Measurements from ENCODE around the gene PKP1. TPM values are rescaled to one million over a fixed set of nuclear protein-coding genes. Genes with fewer than 3 reads are reported as not detected.

Gene PKP1
- polyA plus RNA-seq, 1 donor (not counting 4 experiments of a cell fraction or from before 2014, with no cell fraction given), result 169 TPM

- TF ChIP-seq EZH2 (IDR thresholded peaks at IDR 0.05; ENCODE audit: low read length) (no peak), CTCF (optimal IDR thresholded peaks at IDR 0.05 in 1 of 3, IDR thresholded peaks at IDR 0.05 in 1 of 3, conservative IDR thresholded peaks at IDR 0.05 in 1 of 3; ENCODE audit: extremely low read depth in 1 of 3, insufficient read depth in 2 of 3, low read length in 3 of 3) (no peak)
- no peaks in the 10 kb centered on the region for H3K27me3 ChIP-seq (ENCODE audit: control insufficient read depth, extremely low read depth, insufficient read depth, low read length)
- H3K27ac ChIP-seq (ENCODE audit: control insufficient read depth, insufficient read depth, low read length), result peak overlapping the region; percentile 91
- peak overlapping the region; percentile 73 for H3K9ac ChIP-seq (ENCODE audit: control insufficient read depth, extremely low read depth, insufficient read depth, low read length)
- no peaks in the 10 kb centered on the region for H4K20me1 ChIP-seq (ENCODE audit: control insufficient read depth, extremely low read depth, insufficient read depth, low read length)
- H3K79me2 ChIP-seq (ENCODE audit: control insufficient read depth, insufficient read depth, low read length), result peaks cover 59% of the 10 kb centered on the region
- H3K4me2 ChIP-seq (ENCODE audit: control insufficient read depth, extremely low read depth, insufficient read depth, low read depth, low read length), result peak overlapping the region; percentile 52
- peaks cover 34 to 48% of the 10 kb centered on the region in 2 experiments for H3K36me3 ChIP-seq (ENCODE audit: control insufficient read depth in 2 of 2, extremely low read depth in 1 of 2, insufficient read depth in 2 of 2, low read length in 2 of 2)
- dilution Hi-C loops (cut with MboI; ENCODE audit: extremely low pct_ligation_motif_present, low sequenced_read_pairs), result loop anchor here (10.0 kb wide), 1 partner anchor 75 kb away; no protein-coding TSS in a partner anchor
- H3K9me1 ChIP-seq (ENCODE audit: control insufficient read depth, extremely low read depth, insufficient read depth, low read length), result no peaks in the 10 kb centered on the region
- H2AFZ ChIP-seq (ENCODE audit: control insufficient read depth, low read length), result no peak overlapping the region
- H3K4me3 ChIP-seq (ENCODE audit: control insufficient read depth in 2 of 3, extremely low read depth in 1 of 3, insufficient read depth in 2 of 3, low read depth in 1 of 3, low read length in 3 of 3), result no peak overlapping the region
- DNase-seq (ENCODE audit: low read depth, low spot score) (no peak), FAIRE-seq (peak; percentile 90)
- H3K9me3 ChIP-seq (ENCODE audit: control insufficient read depth, low read depth, low read length), result no peaks in the 10 kb centered on the region
- peaks cover 88% of the 10 kb centered on the region for H3K4me1 ChIP-seq (ENCODE audit: control insufficient read depth, extremely low read depth, insufficient read depth, low read length)
Observed at GRCh38 chr1:201299968-201300367, 16.7 kb downstream of the PKP1 start.

- Histone ChIP-seq H3K79me2 (ENCODE audit: control insufficient read depth, insufficient read depth, low read length) (peaks cover 65% of the 10 kb centered on the region), H3K27ac (ENCODE audit: control insufficient read depth, insufficient read depth, low read length) (peak overlapping the region; percentile 91), H3K27me3 (ENCODE audit: control insufficient read depth, extremely low read depth, insufficient read depth, low read length) (no peaks in the 10 kb centered on the region), H3K9ac (ENCODE audit: control insufficient read depth, extremely low read depth, insufficient read depth, low read length) (peak overlapping the region; percentile 73), H2AFZ (ENCODE audit: control insufficient read depth, low read length) (no peak overlapping the region), H4K20me1 (ENCODE audit: control insufficient read depth, extremely low read depth, insufficient read depth, low read length) (no peaks in the 10 kb centered on the region), H3K4me1 (ENCODE audit: control insufficient read depth, extremely low read depth, insufficient read depth, low read length) (peaks cover 87% of the 10 kb centered on the region), H3K9me1 (ENCODE audit: control insufficient read depth, extremely low read depth, insufficient read depth, low read length) (no peaks in the 10 kb centered on the region), H3K36me3 (ENCODE audit: control insufficient read depth in 2 of 2, extremely low read depth in 1 of 2, insufficient read depth in 2 of 2, low read length in 2 of 2) (peaks cover 32 to 49% of the 10 kb centered on the region in 2 experiments), H3K9me3 (ENCODE audit: control insufficient read depth, low read depth, low read length) (no peaks in the 10 kb centered on the region), H3K4me2 (ENCODE audit: control insufficient read depth, extremely low read depth, insufficient read depth, low read depth, low read length) (peak overlapping the region; percentile 52), H3K4me3 (ENCODE audit: control insufficient read depth in 2 of 3, extremely low read depth in 1 of 3, insufficient read depth in 2 of 3, low read depth in 1 of 3, low read length in 3 of 3) (no peak overlapping the region)
- dilution Hi-C loops (cut with MboI; ENCODE audit: extremely low pct_ligation_motif_present, low sequenced_read_pairs), result loop anchor here (10.0 kb wide), 1 partner anchor 76 kb away; no protein-coding TSS in a partner anchor
- no peak for TF ChIP-seq EZH2 (IDR thresholded peaks at IDR 0.05; ENCODE audit: low read length)
- FAIRE-seq (peak; percentile 61), DNase-seq (ENCODE audit: low read depth, low spot score) (no peak)
Observed at GRCh38 chr1:201300641-201301040, 17.3 kb downstream of the PKP1 start.
